ENCODE data around the gene NCKAP5.

DNA sequence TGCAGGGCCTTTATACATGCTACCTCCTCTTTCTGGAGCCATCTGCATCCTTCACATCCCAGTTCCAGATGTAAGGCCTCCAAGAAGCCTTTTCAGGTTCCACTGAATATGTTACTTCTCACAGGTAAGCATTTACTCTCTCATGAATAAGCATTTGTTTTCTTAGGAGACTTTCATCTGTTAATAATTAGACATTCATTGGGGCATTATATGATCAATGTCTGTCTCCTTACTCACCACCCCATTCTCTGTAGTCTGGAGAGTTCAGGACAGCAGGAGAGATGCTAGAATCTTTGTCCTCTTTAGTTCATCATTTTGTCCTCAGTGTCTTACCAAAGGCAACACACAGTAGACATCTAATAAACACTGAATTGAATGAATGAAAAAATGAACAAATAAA lies 185.7 kb downstream of the NCKAP5 start:
- no peak for TF ChIP-seq POLR2A (IDR thresholded peaks at IDR 0.05)
- TF ChIP-seq, protein P1, sequence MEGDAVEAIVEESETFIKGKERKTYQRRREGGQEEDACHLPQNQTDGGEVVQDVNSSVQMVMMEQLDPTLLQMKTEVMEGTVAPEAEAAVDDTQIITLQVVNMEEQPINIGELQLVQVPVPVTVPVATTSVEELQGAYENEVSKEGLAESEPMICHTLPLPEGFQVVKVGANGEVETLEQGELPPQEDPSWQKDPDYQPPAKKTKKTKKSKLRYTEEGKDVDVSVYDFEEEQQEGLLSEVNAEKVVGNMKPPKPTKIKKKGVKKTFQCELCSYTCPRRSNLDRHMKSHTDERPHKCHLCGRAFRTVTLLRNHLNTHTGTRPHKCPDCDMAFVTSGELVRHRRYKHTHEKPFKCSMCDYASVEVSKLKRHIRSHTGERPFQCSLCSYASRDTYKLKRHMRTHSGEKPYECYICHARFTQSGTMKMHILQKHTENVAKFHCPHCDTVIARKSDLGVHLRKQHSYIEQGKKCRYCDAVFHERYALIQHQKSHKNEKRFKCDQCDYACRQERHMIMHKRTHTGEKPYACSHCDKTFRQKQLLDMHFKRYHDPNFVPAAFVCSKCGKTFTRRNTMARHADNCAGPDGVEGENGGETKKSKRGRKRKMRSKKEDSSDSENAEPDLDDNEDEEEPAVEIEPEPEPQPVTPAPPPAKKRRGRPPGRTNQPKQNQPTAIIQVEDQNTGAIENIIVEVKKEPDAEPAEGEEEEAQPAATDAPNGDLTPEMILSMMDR (IDR thresholded peaks at IDR 0.05), result no peak
